H1 (cell line): ENCODE data around the gene PCCA. TPM values are rescaled to one million over a fixed set of nuclear protein-coding genes. Genes with fewer than 3 reads are reported as not detected.

ENCODE experiments used
- CTCF ChIA-PET: fragments of 300-600 bp; sonication (Branson Sonifier 250); formaldehyde crosslinking; loops from one replicate; lab custom pipeline; 2021; ENCODE audit not compliant: partially characterized antibody; lab: Charles Lee
- POLR2A ChIA-PET: fragments of 300-600 bp; sonication (Branson Sonifier 250); formaldehyde crosslinking; loops from one replicate; lab custom pipeline; 2021; ENCODE audit warnings: inconsistent platforms; ENCODE audit not compliant: partially characterized antibody; lab: Charles Lee
- DNase-seq, 2 experiments: peaks; one replicate each; pipeline versions ENCODE4 v3.0.0 to v3.0.0-alpha.2; 2010 to 2022; ENCODE audit warnings: low spot score in 2 of 2, low read depth in 1 of 2, mixed read lengths in 1 of 2
- FAIRE-seq: peaks from 2 replicates; lab custom pipeline; 2011; peaks lifted over from hg19 to GRCh38; lab: Jason Lieb, UNC
- H2AFZ ChIP-seq: 2 replicates; pipeline ENCODE4 v1.8.1; 2012; ENCODE audit warnings: low read length, inconsistent platforms
- H2AK5ac ChIP-seq: 2 replicates; pipeline ENCODE4 v1.6.1; 2013; ENCODE audit warnings: low read depth, low read length
- H2BK120ac ChIP-seq: replicated peaks from 2 replicates; pipeline ENCODE3; 2013; ENCODE audit warnings: low read depth, low read length, inconsistent platforms
- H2BK12ac ChIP-seq: 2 replicates; pipeline ENCODE4 v1.6.1; 2013; ENCODE audit warnings: low read depth, low read length
- H2BK15ac ChIP-seq: 2 replicates; pipeline ENCODE4 v1.6.1; 2013; ENCODE audit warnings: low read length
- H2BK20ac ChIP-seq: 2 replicates; pipeline ENCODE4 v1.6.1; 2013; ENCODE audit warnings: low read length
- H2BK5ac ChIP-seq: 2 replicates; pipeline ENCODE4 v1.6.1; 2013; ENCODE audit warnings: low read depth, low read length
- H3K14ac ChIP-seq: 2 replicates; pipeline ENCODE4 v1.6.1; 2013; ENCODE audit warnings: inconsistent platforms; ENCODE audit not compliant: insufficient read length
- H3K18ac ChIP-seq: 2 replicates; pipeline ENCODE4 v1.6.1; 2013; ENCODE audit warnings: low read length; ENCODE audit errors: extremely low read depth
- H3K23ac ChIP-seq: 2 replicates; pipeline ENCODE4 v1.6.1; 2013; ENCODE audit warnings: inconsistent platforms; ENCODE audit not compliant: insufficient read length
- H3K23me2 ChIP-seq: 2 replicates; pipeline ENCODE4 v1.6.1; 2013; ENCODE audit warnings: low read depth, low read length
- H3K27ac ChIP-seq: 2 replicates; pipeline ENCODE4 v1.6.1; 2011; ENCODE audit warnings: low read depth, low read length, inconsistent platforms
- H3K27me3 ChIP-seq, 4 experiments: replicated peaks in 1 of 4; 1 replicate in 1 of 4; 2 replicates in 3 of 4; pipeline versions ENCODE4 v1.6.1 to v1.8.1; 2011 to 2013; ENCODE audit warnings: low read length in 3 of 4, mild to moderate bottlenecking in 3 of 4, inconsistent platforms in 2 of 4, mixed read lengths in 2 of 4, moderate library complexity in 1 of 4; ENCODE audit not compliant: control insufficient read depth in 3 of 4, insufficient read depth in 3 of 4; ENCODE audit errors: extremely low read depth in 1 of 4
- H3K36me3 ChIP-seq, 4 experiments: 2 replicates each; pipeline versions ENCODE4 v1.6.1 to v1.8.1; 2011 to 2013; ENCODE audit warnings: mild to moderate bottlenecking in 4 of 4, low read length in 3 of 4, moderate library complexity in 2 of 4, control low read depth in 1 of 4, inconsistent platforms in 1 of 4; ENCODE audit not compliant: insufficient read depth in 4 of 4, control insufficient read depth in 2 of 4
- H3K4ac ChIP-seq: replicated peaks from 2 replicates; pipeline ENCODE3; 2013; ENCODE audit warnings: low read length, low read depth, mixed read lengths, inconsistent platforms; ENCODE audit not compliant: insufficient read length
- H3K4me1 ChIP-seq, 4 experiments: replicated peaks in 1 of 4; 1 replicate in 1 of 4; 2 replicates in 3 of 4; pipeline versions ENCODE4 v1.6.1 to v1.8.1; 2011 to 2013; ENCODE audit warnings: low read length in 3 of 4, inconsistent platforms in 2 of 4, mixed read lengths in 1 of 4; ENCODE audit not compliant: insufficient read depth in 4 of 4, control insufficient read depth in 3 of 4
- H3K4me2 ChIP-seq, 2 experiments: 2 replicates each; pipeline versions ENCODE4 v1.6.1 to v1.8.1; 2011 to 2013; ENCODE audit warnings: low read depth in 2 of 2, low read length in 2 of 2, control low read depth in 1 of 2, inconsistent platforms in 1 of 2, mild to moderate bottlenecking in 1 of 2; ENCODE audit not compliant: insufficient read depth in 1 of 2
- H3K4me3 ChIP-seq, 4 experiments: fragments of 200-600, 300-600 bp in 1 of 4; sonication (generic), shearing (Covaris generic), sonication (Bioruptor Twin) in 1 of 4; 2 replicates each; pipeline versions ENCODE4 v1.5.1 to v1.8.1; 2011 to 2016; ENCODE audit warnings: low read length in 4 of 4, low read depth in 3 of 4, control low read depth in 2 of 4, inconsistent platforms in 2 of 4, mild to moderate bottlenecking in 2 of 4, mixed read lengths in 1 of 4, moderate library complexity in 1 of 4; ENCODE audit not compliant: insufficient read depth in 2 of 4; ENCODE audit errors: extremely low read depth in 1 of 4
- H3K56ac ChIP-seq: replicated peaks from 2 replicates; pipeline ENCODE3; 2013; ENCODE audit warnings: low read depth, mild to moderate bottlenecking, mixed read lengths, low read length, inconsistent platforms; ENCODE audit not compliant: insufficient read length
- H3K79me1 ChIP-seq: 2 replicates; pipeline ENCODE4 v1.6.1; 2013; ENCODE audit warnings: low read depth, low read length, control low read depth
- H3K79me2 ChIP-seq, 2 experiments: 2 replicates each; pipeline versions ENCODE4 v1.6.1 to v1.8.1; 2012 to 2013; ENCODE audit warnings: low read length in 2 of 2, mild to moderate bottlenecking in 2 of 2, inconsistent platforms in 1 of 2; ENCODE audit not compliant: insufficient read depth in 2 of 2, control insufficient read depth in 1 of 2
- H3K9ac ChIP-seq, 4 experiments: replicated peaks in 1 of 4; 1 replicate in 1 of 4; 2 replicates in 3 of 4; pipeline versions ENCODE4 v1.6.1 to v1.8.1; 2011 to 2013; ENCODE audit warnings: low read depth in 3 of 4, low read length in 3 of 4, control low read depth in 2 of 4, mild to moderate bottlenecking in 2 of 4, moderate library complexity in 2 of 4, inconsistent platforms in 1 of 4; ENCODE audit errors: extremely low read depth in 1 of 4
- H3K9me3 ChIP-seq, 2 experiments: 2 replicates each; pipeline versions ENCODE4 v1.6.1 to v1.8.1; 2012 to 2013; ENCODE audit warnings: mild to moderate bottlenecking in 2 of 2, moderate library complexity in 2 of 2, control low read depth in 1 of 2, inconsistent platforms in 1 of 2, low read depth in 1 of 2, low read length in 1 of 2, mixed read lengths in 1 of 2; ENCODE audit not compliant: insufficient read depth in 2 of 2
- H4K20me1 ChIP-seq, 2 experiments: replicated peaks in 1 of 2; 2 replicates each; pipeline versions ENCODE3 to v1.8.1; 2011 to 2013; ENCODE audit warnings: inconsistent platforms in 2 of 2, low read length in 2 of 2, mild to moderate bottlenecking in 1 of 2; ENCODE audit not compliant: insufficient read depth in 2 of 2, control insufficient read depth in 1 of 2
- H4K5ac ChIP-seq: 2 replicates; pipeline ENCODE4 v1.6.1; 2013; ENCODE audit warnings: low read length, low read depth, mixed read lengths, inconsistent platforms; ENCODE audit not compliant: insufficient read length
- H4K8ac ChIP-seq: 2 replicates; pipeline ENCODE4 v1.8.0; 2013; ENCODE audit warnings: mild to moderate bottlenecking, moderate library complexity, low read length, inconsistent platforms; ENCODE audit not compliant: insufficient read depth; ENCODE audit errors: extremely low read depth
- H4K91ac ChIP-seq: replicated peaks from 2 replicates; pipeline ENCODE3; 2013; ENCODE audit warnings: low read length, mixed read lengths, inconsistent platforms; ENCODE audit not compliant: insufficient read length
- CHD1 ChIP-seq: IDR thresholded peaks from 2 replicates; pipeline ENCODE4 v1.6.1; 2012; ENCODE audit warnings: low read depth, low read length, improper control_type of control experiment
- CREB1 ChIP-seq: IDR thresholded peaks from 2 replicates; pipeline ENCODE4 v1.6.1; 2012; ENCODE audit warnings: inconsistent platforms
- EP300 ChIP-seq, 2 experiments: IDR thresholded peaks; 1 replicate in 1 of 2; 2 replicates in 1 of 2; pipeline ENCODE4 v1.6.1; 2011 to 2012; ENCODE audit warnings: low read depth in 2 of 2, low read length in 2 of 2, mild to moderate bottlenecking in 2 of 2, borderline replicate concordance in 1 of 2, inconsistent platforms in 1 of 2, moderate library complexity in 1 of 2
- HDAC2 ChIP-seq, 2 experiments: fragments of 300-600 bp in 1 of 2; sonication (generic) in 1 of 2; IDR thresholded peaks; 2 replicates each; pipeline ENCODE4 v1.6.1; 2011 to 2012; ENCODE audit warnings: low read depth in 2 of 2, low read length in 2 of 2, mild to moderate bottlenecking in 2 of 2, moderate library complexity in 2 of 2, borderline replicate concordance in 1 of 2, inconsistent platforms in 1 of 2
- MAX ChIP-seq: IDR thresholded peaks from 2 replicates; pipeline ENCODE4 v1.6.1; 2012; ENCODE audit warnings: inconsistent platforms
- NRF1 ChIP-seq: IDR thresholded peaks from 2 replicates; pipeline ENCODE4 v1.6.1; 2011; ENCODE audit warnings: mild to moderate bottlenecking, low read depth, low read length, improper control_type of control experiment
- SAP30 ChIP-seq: fragments of 300-600 bp; sonication (generic); IDR thresholded peaks from 2 replicates; pipeline ENCODE4 v1.7.1; 2012; ENCODE audit warnings: low read length, moderate library complexity, mild to moderate bottlenecking, inconsistent platforms; ENCODE audit not compliant: insufficient read depth, insufficient replicate concordance
- TAF1 ChIP-seq: IDR thresholded peaks from 2 replicates; pipeline ENCODE4 v1.6.1; 2011; ENCODE audit warnings: mild to moderate bottlenecking, low read depth, low read length
- TAF7 ChIP-seq: optimal IDR thresholded peaks from 2 replicates; pipeline ENCODE3; 2011; ENCODE audit warnings: low read depth, mild to moderate bottlenecking, inconsistent platforms, low read length, moderate library complexity, borderline replicate concordance
- TEAD4 ChIP-seq: IDR thresholded peaks from 2 replicates; pipeline ENCODE4 v1.6.1; 2012; ENCODE audit warnings: low read depth, low read length, inconsistent platforms, mixed read lengths
- WGBS, 2 experiments: shearing (Covaris generic) in 1 of 2; methylation state at CpG; one replicate each; pipeline versions ENCODE4 v1.1.6 to v1.1.7; 2013 to 2015; ENCODE audit warnings: low lambda C conversion rate in 2 of 2, mixed read lengths in 2 of 2, inconsistent platforms in 1 of 2, low coverage in 1 of 2, missing lambda C conversion rate in 1 of 2; ENCODE audit not compliant: insufficient replicate concordance in 2 of 2, insufficient coverage in 1 of 2, insufficient read length in 1 of 2; ENCODE audit errors: extremely low coverage in 1 of 2, missing lambda C conversion rate in 1 of 2; 5-methylcytosine and 5-hydroxymethylcytosine counted together
- polyA plus RNA-seq, 7 experiments: library from polyadenylated mRNA; depleted of rRNA in 3 of 7; stranded (reverse) in 5 of 7; unstranded in 2 of 7; fragments of >200 nt in 5 of 7; fragments of 200-250 nt in 2 of 7; gene quantifications; 1 replicate in 5 of 7; 2 replicates in 1 of 7; 4 replicates in 1 of 7; pipeline versions ENCODE4 v1.2.1 to v1.2.3, GENCODE V29; 2011 to 2013; ENCODE audit warnings: missing spikeins in 2 of 7, mixed read lengths in 2 of 7
- total RNA-seq: library from RNA; stranded (reverse); fragmentation: NEBNext Ultra II Directional; extraction: Animal tissue kit (Norgen Biotek cat#: 25700); gene quantifications from 2 replicates; pipeline ENCODE4 v1.2.1, GENCODE V29; 2021

PCCA gene
- total and polyA plus RNA-seq, 2 of the 8 experiments (the other 6 are each of a cell fraction or from before 2014, with no cell fraction given) = 18.4 to 49.8 TPM

DNA sequence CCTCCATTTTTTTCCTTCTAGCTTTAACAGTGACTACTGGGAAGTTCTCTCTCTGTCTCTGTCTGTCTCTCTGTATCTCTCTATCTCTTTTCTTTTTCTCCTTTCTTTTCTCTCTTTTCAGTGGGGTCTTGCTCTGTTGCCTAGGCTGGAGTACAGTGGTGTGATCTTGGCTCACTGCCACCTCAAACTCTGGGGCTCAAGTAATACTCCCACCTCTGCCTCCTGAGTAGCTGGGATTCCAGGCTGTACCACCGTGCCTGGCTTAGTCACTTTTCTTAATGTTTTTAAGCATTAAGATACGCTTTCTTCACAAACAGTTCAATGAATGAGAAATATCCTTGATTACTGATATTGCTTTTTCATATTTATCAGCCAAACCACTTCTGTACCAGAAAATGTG is 13.1 kb downstream of the PCCA start:
- Histone ChIP-seq H2BK120ac (no peak overlapping the region), H3K18ac (no peak overlapping the region), H3K4me3 (no peak overlapping the region), H3K36me3 (peaks cover 0 to 10% (median 3%) of the 10 kb centered on the region in 4 experiments; a peak in 3 of 8 replicates), H2BK12ac (no peak overlapping the region), H2AFZ (no peak overlapping the region), H3K4me1 (no peaks in the 10 kb centered on the region), H3K4ac (no peak overlapping the region), H3K23ac (no peak overlapping the region), H4K20me1 (peaks cover 2 to 4% of the 10 kb centered on the region in 2 experiments), H2BK5ac (no peak overlapping the region), H3K27me3 (no peaks in the 10 kb centered on the region), H3K14ac (no peak overlapping the region), H4K91ac (no peak overlapping the region), H2BK20ac (no peak overlapping the region), H3K4me2 (no peak overlapping the region), H2BK15ac (no peak overlapping the region), H3K79me2 (peaks cover 3 to 83% of the 10 kb centered on the region in 2 experiments; a peak in 3 of 4 replicates), H4K8ac (no peak overlapping the region), H3K9ac (no peak overlapping the region), H3K23me2 (no peaks in the 10 kb centered on the region), H3K79me1 (no peaks in the 10 kb centered on the region; the same call in 1 of the 2 replicates), H3K27ac (no peak overlapping the region), H3K56ac (no peak overlapping the region), H2AK5ac (no peak overlapping the region), H4K5ac (no peak overlapping the region), H3K9me3 (no peaks in the 10 kb centered on the region)
- DNase-seq (no peak), FAIRE-seq (no peak)
- CTCF ChIA-PET = interaction anchor here (0.6 kb wide), 1 partner anchor 124 kb away, joined by 3 read pairs; no protein-coding TSS in a partner anchor
- POLR2A ChIA-PET = interaction anchor here (1.0 to 1.1 kb wide), 2 partner anchors 12 to 26 kb away, joined by 3 read pairs; no protein-coding TSS in a partner anchor
- WGBS, 2 experiments = 88% methylated on average over 2 of the region's 2 CpGs; no CpG with 5 or more reads in 1 of the 2 experiments
- TF ChIP-seq TAF1 (no peak), TAF7 (no peak), NRF1 (no peak), MAX (no peak), HDAC2 (IDR thresholded peaks at IDR 0.05; ENCODE audit: borderline replicate concordance in 1 of 2, low read depth in 2 of 2, low read length in 2 of 2) (no peak), CHD1 (no peak), CREB1 (no peak), TEAD4 (no peak), SAP30 (no peak), EP300 (IDR thresholded peaks at IDR 0.05; ENCODE audit: borderline replicate concordance in 1 of 2, low read depth in 2 of 2, low read length in 2 of 2) (no peak)
